Memory B cell (primary cell): ENCODE data around the gene C1orf216.

ENCODE experiments used
- ATAC-seq: fragments of 150-1000 bp; cut with Tn5 transposase; 2 replicates; pipeline ENCODE4 v1.10.0; 2021; ENCODE audit warnings: low read depth, mild to moderate bottlenecking, moderate library complexity
- DNase-seq, 2 donors: peaks; one replicate each; pipeline ENCODE4 v3.0.0; 2022; ENCODE audit warnings: low spot score in 2 of 2
- H3K27ac Mint-ChIP-seq: one replicate; pipeline ENCODE4 v1.8.0; 2022; ENCODE audit warnings: mild to moderate bottlenecking, moderate library complexity, mixed read lengths
- H3K27me3 Mint-ChIP-seq: one replicate; pipeline ENCODE4 v1.8.0; 2022; ENCODE audit warnings: mixed read lengths
- H3K36me3 Mint-ChIP-seq: one replicate; pipeline ENCODE4 v1.8.0; 2022; ENCODE audit warnings: mild to moderate bottlenecking, mixed read lengths
- H3K4me1 Mint-ChIP-seq: one replicate; pipeline ENCODE4 v1.8.0; 2022; ENCODE audit warnings: mixed read lengths
- H3K4me3 Mint-ChIP-seq: one replicate; pipeline ENCODE4 v1.8.0; 2022; ENCODE audit warnings: mild to moderate bottlenecking, moderate library complexity, mixed read lengths
- H3K9me3 Mint-ChIP-seq: one replicate; pipeline ENCODE4 v1.8.0; 2022; ENCODE audit warnings: mixed read lengths

The C1orf216 gene

GRCh38 chr1:35688161-35688560 lies 30.5 kb downstream of the C1orf216 start:
- Mint-ChIP-seq H3K4me1 (no peaks in the 10 kb centered on the region), H3K27me3 (peaks cover 11% of the 10 kb centered on the region), H3K4me3 (no peak overlapping the region), H3K36me3 (no peaks in the 10 kb centered on the region), H3K9me3 (no peaks in the 10 kb centered on the region), H3K27ac (no peak overlapping the region)
- DNase-seq (no peak), ATAC-seq (no peak)

GRCh38 chr1:35683012-35683411 lies 35.7 kb downstream of the C1orf216 start:
- Mint-ChIP-seq H3K27me3 (peaks cover 10% of the 10 kb centered on the region), H3K36me3 (no peaks in the 10 kb centered on the region), H3K27ac (no peak overlapping the region), H3K4me1 (no peaks in the 10 kb centered on the region), H3K9me3 (no peaks in the 10 kb centered on the region), H3K4me3 (no peak overlapping the region)
- ATAC-seq: no peak
- DNase-seq: no peak

GRCh38 chr1:35680271-35680670 lies 38.4 kb downstream of the C1orf216 start:
- H3K27me3 Mint-ChIP-seq: peaks cover 17% of the 10 kb centered on the region
- H3K4me1 Mint-ChIP-seq: no peaks in the 10 kb centered on the region
- DNase-seq (no peak), ATAC-seq (no peak)
- no peaks in the 10 kb centered on the region for H3K9me3 Mint-ChIP-seq
- no peak overlapping the region for H3K27ac Mint-ChIP-seq
- H3K36me3 Mint-ChIP-seq: no peaks in the 10 kb centered on the region
- H3K4me3 Mint-ChIP-seq: no peak overlapping the region

- H3K9me3 Mint-ChIP-seq: no peaks in the 10 kb centered on the region
- H3K36me3 Mint-ChIP-seq: no peaks in the 10 kb centered on the region
- H3K4me3 Mint-ChIP-seq: no peak overlapping the region
- H3K27ac Mint-ChIP-seq: no peak overlapping the region
- DNase-seq (no peak), ATAC-seq (no peak)
- H3K4me1 Mint-ChIP-seq: no peaks in the 10 kb centered on the region
- H3K27me3 Mint-ChIP-seq: peaks cover 26% of the 10 kb centered on the region
Observed at GRCh38 chr1:35675773-35676172, 42.9 kb downstream of the C1orf216 start.

- no peak overlapping the region for H3K27ac Mint-ChIP-seq
- H3K27me3 Mint-ChIP-seq: peaks cover 26% of the 10 kb centered on the region
Observed at GRCh38 chr1:35674111-35674510, 44.6 kb downstream of the C1orf216 start.

GRCh38 chr1:35672116-35672515 lies 46.6 kb downstream of the C1orf216 start:
- peaks cover 24% of the 10 kb centered on the region for H3K27me3 Mint-ChIP-seq
- ATAC-seq: no peak
- no peak overlapping the region for H3K27ac Mint-ChIP-seq
- H3K4me1 Mint-ChIP-seq: no peaks in the 10 kb centered on the region
- H3K36me3 Mint-ChIP-seq: no peaks in the 10 kb centered on the region
- H3K4me3 Mint-ChIP-seq: no peak overlapping the region
- DNase-seq: no peak
- H3K9me3 Mint-ChIP-seq: no peaks in the 10 kb centered on the region

More at GRCh38 chr1:35674111-35674510, 44.6 kb downstream of the C1orf216 start:
- H3K36me3 Mint-ChIP-seq: no peaks in the 10 kb centered on the region
- no peak for DNase-seq
- H3K9me3 Mint-ChIP-seq: no peaks in the 10 kb centered on the region
- ATAC-seq: no peak
- H3K4me1 Mint-ChIP-seq: no peaks in the 10 kb centered on the region
- H3K4me3 Mint-ChIP-seq: no peak overlapping the region

GRCh38 chr1:35668506-35668905 lies 50.2 kb downstream of the C1orf216 start:
- Mint-ChIP-seq H3K27ac (no peak overlapping the region), H3K4me3 (no peak overlapping the region), H3K9me3 (no peaks in the 10 kb centered on the region), H3K4me1 (no peaks in the 10 kb centered on the region), H3K27me3 (peaks cover 19% of the 10 kb centered on the region), H3K36me3 (no peaks in the 10 kb centered on the region)
- ATAC-seq (no peak), DNase-seq (no peak)

GRCh38 chr1:35666916-35667315 lies 51.8 kb downstream of the C1orf216 start:
- no peak for DNase-seq
- no peaks in the 10 kb centered on the region for H3K4me1 Mint-ChIP-seq
- H3K4me3 Mint-ChIP-seq: no peak overlapping the region
- no peaks in the 10 kb centered on the region for H3K9me3 Mint-ChIP-seq
- ATAC-seq: no peak
- peaks cover 15% of the 10 kb centered on the region for H3K27me3 Mint-ChIP-seq
- no peaks in the 10 kb centered on the region for H3K36me3 Mint-ChIP-seq
- H3K27ac Mint-ChIP-seq: no peak overlapping the region

GRCh38 chr1:35666216-35666615 lies 52.5 kb downstream of the C1orf216 start:
- ATAC-seq (no peak), DNase-seq (no peak)
- Mint-ChIP-seq H3K27ac (no peak overlapping the region), H3K27me3 (peaks cover 12% of the 10 kb centered on the region), H3K9me3 (no peaks in the 10 kb centered on the region), H3K4me1 (no peaks in the 10 kb centered on the region), H3K4me3 (no peak overlapping the region), H3K36me3 (no peaks in the 10 kb centered on the region)
